GM12872 (cell line): ENCODE results near the gene AARS2.

ENCODE experiments used
- CTCF ChIP-seq: IDR thresholded peaks from 3 replicates; pipeline ENCODE4 v1.5.1; 2011; ENCODE audit warnings: low read depth, mild to moderate bottlenecking, low read length, moderate library complexity; ENCODE audit not compliant: insufficient read depth

AARS2 gene

GRCh38 chr6:44338228-44339122, 25.3 kb upstream of the AARS2 start:
- TF ChIP-seq CTCF = peak; percentile 84

- TF ChIP-seq CTCF = no peak
Observed at GRCh38 chr6:44335631-44336030, 22.5 kb upstream of the AARS2 start.

GRCh38 chr6:44333942-44334341, 20.8 kb upstream of the AARS2 start:
- TF ChIP-seq CTCF = no peak

- TF ChIP-seq CTCF = no peak
Observed at GRCh38 chr6:44333273-44333919, 20.2 kb upstream of the AARS2 start.

GRCh38 chr6:44332585-44332984, 19.4 kb upstream of the AARS2 start:
- no peak for TF ChIP-seq CTCF

- no peak for TF ChIP-seq CTCF
Observed at GRCh38 chr6:44329858-44330257, 16.7 kb upstream of the AARS2 start.

- TF ChIP-seq CTCF = no peak
Observed at GRCh38 chr6:44327760-44328159, 14.6 kb upstream of the AARS2 start.
